Measurements from ENCODE around the gene TRIM65. TPM values are rescaled to one million over a fixed set of nuclear protein-coding genes. Genes with fewer than 3 reads are reported as not detected.

Gene TRIM65
- total RNA-seq: 13.2 and 21.1 TPM in 2 replicates

- H3K36me3 ChIP-seq (ENCODE audit: control insufficient read depth, insufficient read depth, low read length): peaks cover 20% of the 10 kb centered on the region
- no peaks in the 10 kb centered on the region for H3K27me3 ChIP-seq (ENCODE audit: control insufficient read depth, insufficient read depth, low read length)
- TF ChIP-seq CTCF (IDR thresholded peaks at IDR 0.05; ENCODE audit: insufficient read depth, low read length, severe bottlenecking): peak; percentile 57
- DNase-seq (ENCODE audit: low read depth) (peak; percentile 57), FAIRE-seq (no peak)
- peak within 1 kb of the TSS; percentile 74 for H3K4me3 ChIP-seq (ENCODE audit: low read depth, low read length)
Observed at GRCh38 chr17:75896415-75897159, at the start of gene TRIM65. TSS of gene TRIM65 (minus strand) at chr17:75896951. CDS start at chr17:75896937, 14 bp downstream.

GRCh38 chr17:75945211-75945610 is 48.5 kb upstream of the TRIM65 start:
- FAIRE-seq: no peak
- Histone ChIP-seq H3K27me3 (ENCODE audit: control insufficient read depth, insufficient read depth, low read length) (no peaks in the 10 kb centered on the region), H3K4me3 (ENCODE audit: low read depth, low read length) (no peak overlapping the region), H3K36me3 (ENCODE audit: control insufficient read depth, insufficient read depth, low read length) (peaks cover 9% of the 10 kb centered on the region)
- no peak for DNase-seq (ENCODE audit: low read depth)
- no peak for TF ChIP-seq CTCF (IDR thresholded peaks at IDR 0.05; ENCODE audit: insufficient read depth, low read length, severe bottlenecking)

GRCh38 chr17:75943491-75943890 is 46.7 kb upstream of the TRIM65 start:
- H3K36me3 ChIP-seq (ENCODE audit: control insufficient read depth, insufficient read depth, low read length): peaks cover 8% of the 10 kb centered on the region
- TF ChIP-seq CTCF (IDR thresholded peaks at IDR 0.05; ENCODE audit: insufficient read depth, low read length, severe bottlenecking): no peak
- H3K27me3 ChIP-seq (ENCODE audit: control insufficient read depth, insufficient read depth, low read length): no peaks in the 10 kb centered on the region
- H3K4me3 ChIP-seq (ENCODE audit: low read depth, low read length): no peak overlapping the region
- FAIRE-seq: no peak
- no peak for DNase-seq (ENCODE audit: low read depth)

- H3K4me3 ChIP-seq (ENCODE audit: low read depth, low read length): no peak overlapping the region
- FAIRE-seq (no peak), DNase-seq (ENCODE audit: low read depth) (no peak)
- TF ChIP-seq CTCF (IDR thresholded peaks at IDR 0.05; ENCODE audit: insufficient read depth, low read length, severe bottlenecking): no peak
- H3K27me3 ChIP-seq (ENCODE audit: control insufficient read depth, insufficient read depth, low read length): no peaks in the 10 kb centered on the region
- H3K36me3 ChIP-seq (ENCODE audit: control insufficient read depth, insufficient read depth, low read length): peaks cover 4% of the 10 kb centered on the region
Observed at GRCh38 chr17:75942473-75942872, 45.7 kb upstream of the TRIM65 start.

- H3K36me3 ChIP-seq (ENCODE audit: control insufficient read depth, insufficient read depth, low read length): peaks cover 1% of the 10 kb centered on the region
- no peak for DNase-seq (ENCODE audit: low read depth)
- no peaks in the 10 kb centered on the region for H3K27me3 ChIP-seq (ENCODE audit: control insufficient read depth, insufficient read depth, low read length)
- no peak for TF ChIP-seq CTCF (IDR thresholded peaks at IDR 0.05; ENCODE audit: insufficient read depth, low read length, severe bottlenecking)
- no peak for FAIRE-seq
- peak overlapping the region; percentile 64 for H3K4me3 ChIP-seq (ENCODE audit: low read depth, low read length)
Observed at GRCh38 chr17:75941442-75941819, 44.7 kb upstream of the TRIM65 start.
